Stimulated activated CD4-positive, alpha-beta T cell treated with anti-CD3 and anti-CD28 coated beads, TNF-alpha, amount 100 ng/mL, for 4 hours (primary cell): ENCODE measurements around the gene KCTD20.
"Not testable (repeated sequence)": the region's sequence is repeated elsewhere in the genome, so short reads cannot be mapped to it uniquely, and the experiment has no call there.

Experiments used
- DNase-seq, 3 experiments: peaks; one replicate each; pipeline ENCODE4 v3.0.0-alpha.2; 2020; ENCODE audit warnings: low read depth in 3 of 3

The KCTD20 gene

DNA sequence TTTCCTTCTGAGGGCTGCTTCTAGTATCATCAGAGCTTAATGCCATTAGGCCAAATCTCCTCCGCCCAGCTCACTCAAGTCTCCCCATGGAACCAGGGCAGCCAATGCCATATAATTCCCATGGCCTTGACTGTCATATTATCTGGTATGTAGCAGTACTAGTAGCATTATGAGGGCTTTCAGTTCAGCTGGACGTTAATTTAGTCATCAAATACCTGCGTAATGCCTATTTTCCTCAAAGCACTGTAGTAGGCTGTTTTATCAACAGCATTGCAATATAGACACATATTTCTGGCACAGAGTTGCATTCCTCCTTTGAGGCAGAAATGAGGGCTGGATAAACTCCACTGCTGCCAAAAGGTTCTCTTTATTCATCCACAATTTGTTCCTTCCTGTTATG is 1.7 kb downstream of the KCTD20 start:
- DNase-seq, result no peak

DNA sequence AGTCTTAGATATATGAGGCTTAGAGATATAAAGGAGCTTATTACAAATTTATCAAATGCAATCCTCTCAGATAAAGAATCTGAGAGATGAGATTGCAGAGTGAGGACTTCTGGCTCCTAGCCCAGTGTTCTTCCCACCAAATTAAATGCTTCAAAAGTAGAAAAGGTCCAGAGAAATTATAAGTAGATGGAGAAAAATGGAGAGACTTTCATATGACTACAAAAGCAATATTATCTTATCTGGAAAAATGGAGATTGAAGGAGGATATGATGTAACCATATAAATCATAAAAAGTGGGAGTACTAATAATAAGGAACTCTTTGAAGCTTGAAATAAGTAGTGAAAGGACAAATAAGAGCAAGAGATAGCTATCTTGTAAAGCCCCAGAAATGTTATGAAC is 2.8 kb downstream of the KCTD20 start:
- DNase-seq, result no peak

DNA sequence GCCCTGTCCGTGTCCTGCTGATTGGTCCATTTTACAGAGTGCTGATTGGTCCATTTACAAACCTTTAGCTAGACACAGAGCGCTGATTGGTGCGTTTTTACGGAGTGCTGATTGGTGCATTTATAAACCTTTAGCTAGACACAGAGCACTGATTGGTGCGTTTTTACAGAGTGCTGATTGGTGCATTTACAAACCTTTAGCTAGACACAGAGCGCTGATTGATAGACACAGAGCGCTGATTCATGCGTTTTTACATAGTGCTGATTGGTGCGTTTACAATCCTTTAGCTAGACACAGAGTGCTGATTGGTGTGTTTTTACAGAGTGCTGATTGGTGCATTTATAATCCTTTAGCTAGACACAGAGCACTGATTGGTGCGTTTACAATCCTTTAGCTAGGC is 6.4 kb downstream of the KCTD20 start:
- DNase-seq, result not testable (repeated sequence)

DNA sequence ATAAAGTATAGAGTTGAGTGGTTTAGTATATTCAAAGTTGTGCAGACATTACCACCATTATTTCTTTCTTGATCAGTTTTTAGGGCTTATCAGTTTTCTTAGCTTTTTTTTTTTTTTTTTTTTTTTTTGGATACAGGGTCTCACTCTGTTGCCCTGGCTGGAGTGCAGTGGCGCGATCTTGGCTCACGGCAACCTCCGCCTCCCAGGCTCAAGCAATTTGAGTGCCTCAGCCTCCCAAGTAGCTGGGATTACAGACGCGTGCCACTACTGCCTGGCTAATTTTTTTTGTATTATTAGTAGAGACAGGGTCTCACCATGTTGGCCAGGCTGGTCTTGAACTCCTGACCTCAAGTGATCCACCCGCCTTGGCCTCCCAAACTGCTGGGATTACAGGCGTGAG is 10.1 kb downstream of the KCTD20 start:
- not testable (repeated sequence) for DNase-seq

DNA sequence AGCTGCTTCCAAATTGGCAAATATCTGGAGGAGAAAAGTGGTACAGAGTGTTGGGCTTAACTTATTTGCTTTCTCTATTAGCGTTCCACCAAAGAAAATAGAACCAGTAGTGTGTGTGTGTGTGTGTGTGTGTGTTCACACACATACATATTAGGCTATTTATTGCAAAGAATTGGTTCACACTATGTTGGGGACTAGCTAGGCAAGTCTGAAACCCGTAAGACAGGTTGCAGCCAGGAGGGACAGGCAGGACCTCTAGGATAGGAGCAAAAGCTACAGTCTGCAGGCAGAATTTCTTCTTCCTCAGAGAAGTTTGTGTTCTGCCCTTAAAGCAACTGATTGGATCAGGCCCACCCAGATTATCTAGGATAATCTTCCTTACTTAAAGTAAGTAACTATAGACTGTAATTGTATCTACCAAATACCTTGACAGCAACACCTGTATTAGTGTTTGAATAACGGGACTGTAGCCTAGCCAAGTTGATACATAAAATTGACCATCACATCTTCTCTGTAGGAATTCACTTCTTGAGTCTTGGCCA is 12.8 kb downstream of the KCTD20 start:
- no peak for DNase-seq

DNA sequence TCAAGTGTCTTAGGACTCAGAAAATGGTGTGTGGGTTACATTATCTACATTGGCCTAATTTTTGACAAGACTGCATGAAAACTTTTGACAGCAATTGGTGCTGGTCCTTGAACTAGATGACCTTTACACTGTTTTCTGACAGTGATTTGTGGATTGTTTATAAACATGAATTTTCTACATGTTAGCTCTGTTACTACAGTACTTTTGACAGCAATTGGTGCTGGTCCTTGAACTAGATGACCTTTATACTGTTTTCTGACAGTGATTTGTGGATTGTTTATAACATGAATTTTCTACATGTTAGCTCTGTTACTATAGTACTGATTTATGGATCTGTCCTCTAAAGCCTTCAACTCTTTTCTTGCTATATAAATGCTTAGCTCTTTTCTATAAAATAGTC is 16.7 kb downstream of the KCTD20 start:
- no peak for DNase-seq

DNA sequence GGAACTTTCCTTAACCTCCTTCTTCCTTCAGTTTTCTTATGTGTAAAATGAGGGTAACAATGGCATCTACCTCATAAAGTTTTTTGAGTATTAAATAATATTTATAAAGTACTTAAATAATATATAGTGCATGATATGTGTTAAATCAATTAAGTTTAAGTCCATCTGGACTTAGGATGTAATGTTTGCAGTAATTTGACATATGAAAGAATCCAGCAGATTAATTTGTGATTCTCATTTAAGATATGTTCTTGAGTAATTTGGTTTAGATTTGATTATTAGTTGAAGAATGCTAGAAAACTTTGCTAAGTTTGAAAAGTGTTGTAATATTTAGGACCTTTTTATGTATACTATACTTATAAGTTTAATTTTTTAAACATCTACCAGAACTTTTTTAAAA is 18.1 kb downstream of the KCTD20 start:
- DNase-seq, result no peak

DNA sequence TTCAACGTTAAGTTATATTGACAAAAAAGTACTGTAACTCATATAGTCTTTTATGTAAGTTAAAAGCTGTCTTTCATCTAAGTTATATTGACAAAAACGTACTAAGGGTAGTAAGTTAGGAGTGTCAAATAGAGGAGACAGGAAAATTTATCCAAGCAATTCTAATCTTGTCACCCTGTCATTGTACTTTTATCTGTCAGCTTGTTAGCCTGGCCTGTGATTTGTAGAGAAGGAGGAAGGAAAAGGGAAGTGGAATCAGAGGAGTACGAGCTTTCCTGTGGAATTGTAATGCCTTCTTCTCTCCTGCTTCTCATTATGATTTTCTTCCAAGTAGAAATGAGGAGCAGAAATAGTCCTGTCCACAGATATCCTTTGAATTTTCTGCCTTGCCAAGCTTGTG is 18.8 kb downstream of the KCTD20 start:
- no peak for DNase-seq

DNA sequence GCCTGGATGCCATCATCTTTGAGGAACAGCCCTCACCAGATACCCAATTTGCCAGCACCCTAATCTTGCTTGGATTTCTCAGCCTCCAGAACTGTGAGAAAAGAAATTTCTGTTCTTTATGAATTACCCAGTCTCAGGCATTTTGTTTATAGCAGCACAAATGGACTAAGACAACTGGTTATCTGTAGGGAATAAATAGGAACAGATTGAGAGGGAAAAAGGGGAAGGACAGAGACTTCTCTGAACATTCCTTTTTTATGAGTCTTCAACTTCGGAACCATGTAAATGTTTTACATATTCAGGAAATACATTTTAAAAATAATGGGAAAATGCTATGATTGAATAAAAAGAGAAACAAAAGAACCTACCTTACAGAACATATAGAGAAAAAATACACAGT is 20.9 kb downstream of the KCTD20 start:
- no peak for DNase-seq

DNA sequence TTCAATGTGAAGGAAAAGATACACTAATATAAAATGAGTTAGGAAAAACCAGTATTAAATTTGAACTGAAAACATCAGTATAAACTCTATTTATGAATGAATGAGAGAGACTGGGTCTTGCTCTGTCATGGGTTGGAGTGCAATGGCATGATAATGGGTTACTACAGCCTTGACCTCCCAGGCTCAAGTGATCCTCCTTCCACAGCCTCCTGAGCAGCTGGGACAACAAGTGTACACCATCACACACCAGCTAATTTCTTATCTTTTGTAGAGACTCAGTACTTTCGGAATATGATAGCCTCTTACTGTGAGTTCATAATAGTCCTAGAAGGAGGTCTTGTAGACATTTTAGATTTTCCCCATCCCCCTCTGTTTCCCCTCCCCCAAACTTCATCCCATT is 21.4 kb downstream of the KCTD20 start:
- no peak for DNase-seq

DNA sequence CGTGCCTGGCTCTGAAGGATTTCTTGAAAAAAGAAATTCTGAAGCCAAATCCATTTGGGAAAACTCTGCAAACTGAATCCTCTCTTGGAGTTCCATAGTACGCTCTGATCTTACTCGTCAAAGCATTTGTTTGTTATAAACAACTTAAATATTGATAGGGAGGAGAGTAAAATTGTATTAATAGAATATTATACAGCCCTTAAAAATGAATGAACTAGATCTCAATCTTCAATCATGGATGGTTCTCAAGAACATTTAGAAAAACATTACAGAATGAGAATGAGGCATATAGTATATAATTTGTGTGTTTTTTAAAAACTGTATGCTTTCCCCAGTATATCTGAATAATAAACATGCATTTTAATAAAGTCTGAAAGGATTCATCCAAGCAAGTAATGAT is 24.8 kb downstream of the KCTD20 start:
- no peak for DNase-seq

DNA sequence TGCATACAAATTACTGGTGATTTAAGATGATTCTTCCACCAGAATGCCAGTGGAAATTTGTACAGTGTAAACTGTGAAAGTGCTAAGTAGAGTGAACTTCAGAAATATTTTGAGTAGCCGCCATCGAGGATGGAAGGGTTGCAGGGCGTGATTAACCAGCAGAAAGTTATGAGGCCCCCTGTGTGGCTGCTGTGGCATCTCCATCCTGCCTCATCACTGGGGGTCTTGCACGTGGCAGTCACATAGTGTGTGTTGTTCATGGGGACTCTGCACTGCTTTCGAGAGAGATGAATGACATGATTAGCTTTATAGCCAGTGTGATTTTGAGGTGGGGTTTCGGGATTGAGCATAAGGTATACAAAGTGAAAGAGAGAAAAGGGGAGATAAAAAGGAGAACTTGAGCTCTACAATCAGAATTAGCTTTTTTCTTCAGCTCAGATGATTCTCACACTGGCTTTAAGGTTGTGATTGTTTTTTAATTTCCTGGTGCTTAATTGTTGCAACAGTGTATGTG is 26.4 kb downstream of the KCTD20 start:
- DNase-seq, result no peak

DNA sequence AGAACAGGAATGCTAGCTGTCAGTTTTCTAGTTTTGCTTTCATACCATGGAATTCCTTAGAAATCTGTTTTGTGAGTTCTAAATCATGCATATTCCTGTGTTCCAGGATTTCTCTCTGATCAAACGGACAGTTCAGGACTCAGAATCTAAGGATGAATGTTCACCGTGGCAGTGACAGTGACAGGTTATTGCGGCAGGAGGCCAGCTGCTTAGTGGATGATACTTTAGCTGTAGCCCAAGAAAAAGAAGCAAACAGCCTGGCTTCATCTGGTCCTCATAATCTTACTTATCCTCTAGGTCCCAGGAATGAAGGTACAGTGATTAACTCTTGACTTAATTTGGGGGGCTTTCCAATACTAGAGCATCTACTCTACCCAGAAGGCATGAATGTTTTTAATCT is 27.1 kb downstream of the KCTD20 start:
- DNase-seq, result no peak

DNA sequence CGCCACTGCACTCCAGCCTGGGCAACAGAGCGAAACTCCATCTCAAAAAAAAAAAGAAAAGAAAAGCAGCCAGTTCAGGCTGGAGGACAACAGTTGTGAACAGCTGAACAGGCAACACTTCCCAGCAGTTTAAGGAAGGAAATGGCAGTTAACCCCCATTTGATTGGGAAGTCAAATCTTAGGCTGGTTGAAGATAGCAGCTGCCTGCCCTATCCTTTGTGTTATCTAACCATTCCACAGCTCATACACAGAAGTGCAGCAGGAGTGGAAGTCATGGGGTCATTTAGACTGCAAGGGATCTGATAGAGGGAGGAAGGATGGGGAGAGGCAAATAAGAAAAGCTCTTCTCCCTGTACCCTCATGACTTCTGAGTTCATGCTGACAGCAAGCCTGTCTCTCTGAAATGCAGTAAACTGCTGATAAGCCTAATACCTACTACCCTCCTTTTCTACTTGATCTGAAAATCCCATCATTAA is 35.3 kb downstream of the KCTD20 start:
- no peak for DNase-seq

DNA sequence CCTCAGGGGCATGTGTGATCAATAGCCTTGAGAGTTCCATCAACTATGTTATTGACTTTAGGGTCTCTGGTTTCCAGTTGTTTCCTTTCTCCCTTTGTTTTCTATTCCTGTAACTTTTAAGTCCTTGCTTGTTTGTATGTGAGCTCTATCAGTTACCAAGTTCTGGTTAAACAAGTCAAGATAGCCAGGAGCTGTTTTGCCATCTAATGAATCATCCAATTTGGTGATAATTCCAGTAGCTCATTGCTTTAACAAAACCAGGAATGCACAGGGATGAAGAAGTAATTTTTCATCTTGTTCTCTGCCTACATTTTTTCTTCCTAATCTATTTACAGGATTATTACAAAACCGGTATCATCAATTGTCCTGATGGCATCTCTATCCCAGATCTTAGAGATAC is 36.5 kb downstream of the KCTD20 start:
- DNase-seq, result no peak

DNA sequence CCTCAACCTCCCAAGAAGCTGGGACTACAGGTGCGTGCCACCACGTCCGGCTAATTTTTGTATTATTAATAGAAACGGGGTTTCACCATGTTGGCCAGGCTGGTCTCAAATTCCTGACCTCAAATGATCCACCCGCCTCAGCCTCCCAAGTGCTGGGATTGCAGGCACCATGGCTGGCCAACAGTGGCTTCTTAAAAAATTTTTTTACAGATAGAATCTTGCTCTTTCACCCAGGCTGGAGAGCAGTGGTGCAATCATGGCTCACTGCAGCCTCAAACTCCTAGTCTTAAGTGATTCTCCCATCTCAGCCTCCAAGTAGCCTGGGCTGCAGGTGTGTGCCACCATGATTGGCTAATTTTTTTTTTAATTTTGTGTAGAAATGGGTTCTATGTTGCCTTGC is 40.5 kb downstream of the KCTD20 start:
- not testable (repeated sequence) for DNase-seq

DNA sequence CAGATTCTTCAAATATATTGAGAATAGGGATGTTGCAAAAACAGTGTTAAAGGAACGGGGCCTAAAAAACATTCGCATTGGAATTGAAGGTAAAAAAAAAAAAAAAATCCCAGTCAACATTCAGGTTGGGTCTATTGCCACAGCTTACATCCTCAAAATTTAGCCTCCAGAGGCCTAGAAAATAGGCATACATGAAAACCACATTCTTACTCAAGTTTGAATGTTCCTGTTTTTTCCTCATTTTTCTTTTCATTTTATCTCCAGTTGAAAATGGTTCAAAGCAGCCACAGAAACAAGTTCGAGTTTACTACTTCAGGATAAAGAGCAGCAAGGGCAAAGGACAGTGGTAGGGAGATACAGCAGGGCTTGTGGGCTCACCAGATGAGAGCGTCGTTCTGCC is 41.9 kb downstream of the KCTD20 start:
- no peak for DNase-seq

DNA sequence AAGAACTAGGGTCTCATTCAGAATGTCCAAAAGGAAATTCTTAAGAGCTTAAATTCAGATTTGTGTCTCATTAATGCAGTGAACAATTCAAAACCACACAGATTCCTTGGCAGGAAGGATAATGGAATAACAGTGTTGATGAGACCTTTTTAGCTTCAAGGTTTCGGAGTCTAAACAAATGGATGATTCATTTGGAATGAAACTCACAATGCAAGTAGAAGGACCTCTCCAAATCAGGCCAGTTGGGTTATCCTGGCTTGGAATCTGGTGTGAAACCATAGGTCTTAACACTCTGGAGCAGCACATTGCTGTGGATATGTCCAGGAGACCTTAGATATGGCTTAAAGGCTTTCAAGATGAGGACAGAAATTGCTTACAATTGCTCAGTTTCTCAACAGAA is 44.9 kb downstream of the KCTD20 start:
- no peak for DNase-seq

DNA sequence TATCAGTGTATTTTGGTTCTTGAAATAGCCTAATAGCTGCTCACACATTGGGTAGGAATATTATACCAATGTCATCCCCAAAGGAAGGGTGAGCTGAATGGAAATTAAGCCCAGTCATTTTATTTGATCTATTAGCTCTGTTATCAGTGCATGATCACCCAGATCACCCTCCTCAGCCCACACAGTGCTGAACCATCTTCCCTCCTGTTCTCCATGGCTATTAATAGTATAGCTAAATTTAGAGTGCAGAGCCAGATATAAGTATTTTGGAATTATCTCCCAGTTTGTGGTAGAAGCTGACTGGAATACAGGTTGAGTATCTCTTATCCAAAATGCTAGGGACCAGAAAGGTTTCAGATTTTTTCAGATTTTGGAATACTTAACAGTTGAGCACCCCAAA is 45.4 kb downstream of the KCTD20 start:
- no peak for DNase-seq

DNA sequence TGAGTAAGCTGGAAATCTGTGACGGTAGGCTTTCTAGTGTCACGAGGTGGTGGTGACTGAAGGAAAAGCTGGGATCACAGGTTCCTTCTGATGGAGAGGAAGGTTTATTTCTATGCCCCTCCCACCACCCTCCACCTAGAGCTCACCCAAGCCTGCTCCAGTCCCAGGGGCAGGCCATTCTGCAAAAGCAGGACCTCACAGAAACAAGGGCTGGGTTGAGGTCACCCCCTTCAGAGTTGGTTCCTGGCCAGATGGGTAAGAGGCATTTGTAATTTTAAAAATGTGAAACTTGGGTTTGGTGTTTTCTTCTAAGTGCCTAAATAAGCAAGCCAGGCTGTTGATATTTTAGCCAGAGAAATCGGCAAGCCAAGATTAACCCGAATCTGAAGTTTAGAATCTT is 46.6 kb downstream of the KCTD20 start:
- DNase-seq, result no peak

DNA sequence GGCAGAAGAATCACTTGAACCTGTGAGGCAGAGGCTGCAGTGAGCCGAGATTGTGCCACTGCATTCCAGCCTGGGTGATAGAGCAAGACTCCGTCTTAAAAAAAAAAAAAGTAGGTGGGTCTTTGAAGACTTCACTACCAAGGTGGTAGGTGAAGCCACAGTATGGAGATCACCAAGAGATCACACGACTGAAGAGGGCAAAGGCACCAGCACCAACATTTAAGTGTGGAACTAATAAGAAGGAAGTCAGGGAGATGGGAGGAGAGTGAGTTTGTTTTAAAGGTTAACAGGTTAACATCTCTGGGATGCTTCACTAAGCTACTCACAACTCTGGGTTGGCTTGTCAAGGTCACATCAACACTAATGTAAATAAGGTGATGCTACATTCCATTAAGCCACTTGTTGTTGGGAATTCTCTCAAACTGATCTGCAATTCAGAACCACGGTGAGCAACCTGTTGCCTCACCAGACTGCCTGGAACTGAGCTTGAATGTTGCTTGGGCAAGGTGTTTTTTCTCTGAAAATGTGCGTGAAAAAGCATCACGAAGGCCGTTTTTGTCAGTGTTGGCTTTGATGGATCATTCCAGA is 48.7 kb downstream of the KCTD20 start:
- DNase-seq, result no peak

DNA sequence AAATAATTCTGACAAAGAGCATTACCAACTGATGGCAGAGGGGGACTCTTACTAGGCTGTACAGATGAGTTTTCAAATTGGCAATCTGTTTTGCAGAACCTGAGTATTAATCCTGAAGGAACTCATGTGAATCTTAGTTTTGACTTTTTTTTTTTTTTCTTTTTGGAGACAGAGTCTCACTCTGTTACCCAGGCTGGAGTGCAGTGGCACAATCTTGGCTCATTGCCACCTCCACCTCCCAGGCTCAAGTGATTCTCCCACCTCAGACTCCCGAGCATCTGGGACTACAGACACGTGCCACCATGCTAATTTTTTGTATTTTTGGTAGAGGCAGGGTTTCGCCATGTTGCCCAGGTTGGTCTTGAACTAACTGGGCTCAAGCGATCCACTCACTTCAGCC is 49.3 kb downstream of the KCTD20 start:
- DNase-seq, result no peak

DNA sequence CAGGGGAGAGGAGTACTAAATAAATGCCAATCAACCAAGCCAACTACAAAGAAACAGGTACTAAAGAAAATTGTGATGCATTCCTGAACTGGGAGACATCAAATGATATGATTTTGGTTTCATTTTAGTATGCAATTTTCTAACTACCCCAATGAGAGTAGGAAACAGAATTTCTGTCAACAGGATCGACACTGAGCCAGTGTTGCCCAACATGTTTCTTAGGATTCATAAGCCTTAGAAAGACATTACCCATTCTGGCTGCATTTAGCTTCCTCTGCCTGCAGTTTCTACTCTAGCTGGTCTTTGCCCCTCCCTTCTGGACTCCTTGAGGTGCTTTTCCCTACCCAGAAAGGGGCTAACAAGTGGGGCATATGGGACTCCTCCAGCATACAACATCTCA is 49.8 kb downstream of the KCTD20 start:
- no peak for DNase-seq

DNA sequence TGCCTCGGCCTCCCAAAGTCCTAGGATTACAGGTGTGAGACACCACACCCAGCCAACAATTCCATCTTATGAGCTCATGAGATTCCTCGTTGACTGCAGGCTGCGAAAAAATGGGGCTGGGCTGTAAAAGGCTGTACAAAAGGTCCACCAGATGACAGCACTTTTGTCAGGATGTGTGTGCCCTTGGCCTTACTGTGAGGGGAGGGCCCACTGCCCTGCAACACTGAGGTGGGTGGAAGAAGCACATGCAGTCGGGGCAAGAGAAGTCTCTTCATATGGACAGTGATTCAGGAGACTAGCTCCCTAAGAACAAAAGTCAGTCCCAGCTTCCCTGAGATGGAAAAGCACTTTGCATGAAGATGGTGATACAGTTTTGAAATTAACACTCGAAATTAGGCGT is 50.5 kb downstream of the KCTD20 start:
- DNase-seq, result no peak
